Activated T-helper 9 cell treated with anti-CD3 and anti-CD28 coated beads, Interleukin-2, amount 50 U/mL, for 16 hours (primary cell): Measurements from ENCODE around the gene TRAPPC10.
"Not testable (repeated sequence)": the region's sequence is repeated elsewhere in the genome, so short reads cannot be mapped to it uniquely, and the experiment has no call there.

Experiments used
- DNase-seq: peaks from one replicate; pipeline ENCODE4 v3.0.0-alpha.2; 2020; ENCODE audit warnings: low read depth

TRAPPC10 gene

DNA sequence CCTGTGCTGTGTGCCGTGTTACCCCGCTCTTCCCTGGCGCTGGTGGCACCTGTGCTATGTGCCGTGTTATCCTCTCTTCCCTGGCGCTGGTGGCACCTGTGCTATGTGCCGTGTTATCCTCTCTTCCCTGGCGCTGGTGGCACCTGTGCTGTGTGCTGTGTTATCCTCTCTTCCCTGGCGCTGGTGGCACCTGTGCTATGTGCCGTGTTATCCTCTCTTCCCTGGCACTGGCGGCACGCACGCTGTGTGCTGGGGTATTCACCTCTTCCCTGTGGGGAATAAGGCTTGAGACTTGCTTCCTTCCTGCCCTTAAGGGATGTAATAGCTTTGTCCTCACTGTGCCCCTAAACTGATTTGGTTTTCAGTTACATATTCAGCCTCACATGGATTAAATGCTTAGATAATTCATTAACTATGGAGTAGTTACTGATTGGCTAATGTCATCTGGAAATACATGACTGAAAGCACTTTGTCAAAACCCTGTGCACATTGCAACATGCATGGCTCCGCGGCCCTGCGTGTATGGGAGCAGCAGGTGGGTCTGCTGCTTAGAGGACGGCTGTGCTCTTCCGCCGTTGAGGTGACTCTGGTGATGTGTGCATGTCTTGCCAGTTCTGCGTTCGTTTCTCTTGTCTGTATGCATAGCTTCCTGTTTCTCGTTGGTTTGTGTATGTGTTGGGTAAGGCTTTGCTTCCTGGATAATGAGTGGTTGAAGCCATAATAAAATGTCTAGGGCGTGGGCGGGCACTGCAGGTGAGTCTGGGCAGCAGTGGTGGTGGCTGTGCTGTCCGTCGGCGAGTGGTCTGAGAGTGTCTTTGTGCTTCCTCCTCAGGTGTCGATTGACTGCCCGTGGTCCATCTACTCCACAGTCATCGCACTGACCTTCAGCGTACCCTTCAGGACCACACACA, 77.1 kb downstream of the TRAPPC10 start:
- DNase-seq: no peak

GRCh38 chr21:44090325-44090724, 78.2 kb downstream of the TRAPPC10 start:
- no peak for DNase-seq

GRCh38 chr21:44092211-44092610, 80.1 kb downstream of the TRAPPC10 start:
- no peak for DNase-seq

- DNase-seq: no peak
Measured at GRCh38 chr21:44093761-44094160, 81.7 kb downstream of the TRAPPC10 start.

DNA sequence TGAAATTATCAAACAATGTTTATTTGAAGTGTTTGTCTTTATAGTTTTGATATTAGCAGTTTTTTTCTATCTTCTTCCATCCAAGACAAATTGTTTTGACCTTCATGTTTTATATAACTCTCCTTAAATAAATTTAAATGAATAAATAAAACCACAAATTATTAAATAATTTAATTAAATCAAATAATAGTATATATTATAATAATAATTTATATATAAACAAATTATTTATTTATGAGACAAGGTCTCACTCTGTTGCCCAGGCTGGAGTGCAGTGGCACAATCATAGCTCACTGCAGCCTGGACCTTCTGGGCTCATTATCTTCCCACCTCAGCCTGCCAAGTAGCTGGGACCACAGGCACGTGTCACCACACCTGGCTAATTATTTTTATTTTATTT, 82.7 kb downstream of the TRAPPC10 start:
- DNase-seq: no peak

GRCh38 chr21:44098507-44098906, 86.4 kb downstream of the TRAPPC10 start:
- not testable (repeated sequence) for DNase-seq

DNA sequence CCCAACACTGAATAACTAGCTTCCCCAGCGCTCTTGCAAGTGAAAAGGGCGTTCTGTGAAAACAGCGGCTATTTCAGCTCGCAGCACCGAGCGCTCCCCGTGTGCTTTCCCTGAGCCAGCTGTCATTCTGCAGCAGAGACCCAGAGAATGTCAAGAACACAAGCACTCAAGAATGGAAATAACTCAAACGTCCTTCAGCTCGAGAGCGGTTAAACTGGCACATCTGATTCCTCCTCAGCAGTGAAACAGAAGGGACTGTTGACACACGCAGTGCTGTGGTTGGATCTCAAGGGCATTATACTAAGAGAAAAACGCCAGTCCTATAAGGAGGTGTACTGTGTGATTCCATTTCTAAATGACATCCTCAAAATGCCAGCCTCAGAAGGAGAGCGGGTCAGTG, 86.9 kb downstream of the TRAPPC10 start:
- not testable (repeated sequence) for DNase-seq

DNA sequence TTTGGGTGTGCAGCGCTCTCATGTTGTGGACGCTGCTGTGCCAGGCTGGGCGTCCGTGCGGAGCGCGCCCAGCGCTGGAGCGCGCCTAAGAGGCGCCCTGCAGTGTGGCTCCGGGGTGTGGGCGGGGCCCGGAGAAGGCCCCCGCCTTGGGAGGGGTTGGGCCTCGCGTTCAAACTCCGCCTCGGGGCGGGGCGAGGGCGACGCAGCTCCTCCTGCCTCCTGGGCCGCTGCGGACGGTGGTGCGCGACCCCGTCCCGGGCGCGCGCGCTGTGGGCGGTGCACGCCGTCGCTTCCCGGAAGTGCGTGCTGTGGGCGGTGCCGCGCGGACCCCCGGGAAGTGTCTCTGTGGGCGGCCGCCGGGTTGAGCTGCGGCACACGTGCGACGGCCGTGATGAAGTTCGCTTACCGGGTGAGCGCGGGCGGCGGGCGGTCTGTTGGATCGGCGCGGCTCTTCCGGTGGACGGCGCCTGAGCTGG, 95.0 kb downstream of the TRAPPC10 start, which contains the start of gene PWP2:
PWP2 (plus strand) TSS at position 374 of the 476 bp plus-strand sequence; CDS start at position 392, 18 bp downstream.
- DNase-seq: peak; percentile 65

- not testable (repeated sequence) for DNase-seq
Measured at GRCh38 chr21:44107589-44107988, 95.5 kb downstream of the TRAPPC10 start.

DNA sequence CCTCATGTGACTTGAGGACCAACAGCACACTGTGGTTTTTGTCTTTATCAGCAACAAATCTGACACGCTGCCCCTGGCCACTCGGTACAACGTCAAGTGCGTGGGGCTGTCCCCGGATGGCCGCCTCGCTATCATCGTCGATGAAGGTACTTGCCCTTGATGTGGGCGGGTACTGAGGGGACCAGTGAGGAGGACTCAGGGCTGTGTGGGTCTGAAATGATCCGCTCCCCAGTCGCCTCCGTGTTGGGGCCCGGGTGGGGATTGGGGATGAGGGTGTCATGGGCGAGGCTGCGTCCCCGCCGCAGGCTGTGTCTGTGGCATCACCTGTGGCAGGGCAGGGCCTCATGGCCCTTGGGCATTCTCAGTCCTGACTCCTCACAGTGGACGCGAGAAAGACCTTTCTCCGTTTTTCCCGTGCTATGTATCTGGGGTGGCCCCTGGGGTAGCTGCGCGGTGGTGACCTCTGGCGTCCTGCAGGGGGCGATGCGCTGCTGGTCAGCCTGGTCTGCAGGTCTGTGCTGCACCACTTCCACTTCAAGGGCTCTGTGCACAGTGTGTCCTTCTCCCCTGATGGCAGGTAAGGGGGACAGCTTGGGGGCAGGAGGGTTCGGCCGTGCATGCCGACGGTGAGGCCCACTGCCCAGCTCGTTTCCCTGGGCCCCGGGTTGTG, 101.7 kb downstream of the TRAPPC10 start:
- not testable (repeated sequence) for DNase-seq

- not testable (repeated sequence) for DNase-seq
Measured at GRCh38 chr21:44122131-44122530, 110.0 kb downstream of the TRAPPC10 start.

DNA sequence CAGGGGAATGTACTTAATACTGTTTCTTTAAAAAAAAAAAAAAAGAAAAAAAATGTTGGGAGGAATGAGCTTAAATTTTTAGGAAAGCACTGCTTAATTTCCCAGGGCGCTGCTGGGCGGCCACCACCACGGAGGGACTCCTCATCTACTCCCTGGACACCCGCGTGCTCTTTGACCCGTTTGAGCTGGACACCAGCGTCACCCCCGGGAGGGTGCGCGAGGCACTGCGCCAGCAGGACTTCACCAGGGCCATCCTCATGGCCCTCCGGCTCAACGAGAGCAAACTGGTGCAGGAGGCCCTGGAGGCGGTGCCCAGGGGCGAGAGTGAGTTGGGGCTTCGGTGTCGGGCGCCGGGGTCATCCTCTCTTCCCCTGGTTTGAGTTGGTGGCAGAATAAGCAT, 115.7 kb downstream of the TRAPPC10 start:
- not testable (repeated sequence) for DNase-seq

GRCh38 chr21:44133715-44134057, 121.6 kb downstream of the TRAPPC10 start:
- DNase-seq: not testable (repeated sequence)

DNA sequence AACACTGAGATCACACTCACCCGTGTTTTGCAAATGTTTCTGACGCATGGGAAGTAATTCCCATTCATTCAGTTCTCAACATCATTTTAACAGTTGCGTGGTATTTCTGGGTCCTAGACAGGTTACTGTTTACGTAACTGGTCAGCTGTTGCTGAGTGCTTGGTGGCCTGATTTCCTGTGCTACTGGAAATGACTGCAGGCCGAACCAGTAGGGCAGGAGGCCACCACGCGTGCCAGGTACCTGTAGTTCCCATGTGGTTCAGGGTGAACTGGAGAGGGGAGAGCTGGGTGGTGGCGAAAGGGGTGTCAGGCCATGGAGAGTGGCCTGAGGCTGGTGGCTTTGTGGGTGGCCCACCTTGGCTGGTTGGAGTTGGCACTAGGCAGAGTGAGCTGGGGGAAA, 122.6 kb downstream of the TRAPPC10 start:
- not testable (repeated sequence) for DNase-seq

DNA sequence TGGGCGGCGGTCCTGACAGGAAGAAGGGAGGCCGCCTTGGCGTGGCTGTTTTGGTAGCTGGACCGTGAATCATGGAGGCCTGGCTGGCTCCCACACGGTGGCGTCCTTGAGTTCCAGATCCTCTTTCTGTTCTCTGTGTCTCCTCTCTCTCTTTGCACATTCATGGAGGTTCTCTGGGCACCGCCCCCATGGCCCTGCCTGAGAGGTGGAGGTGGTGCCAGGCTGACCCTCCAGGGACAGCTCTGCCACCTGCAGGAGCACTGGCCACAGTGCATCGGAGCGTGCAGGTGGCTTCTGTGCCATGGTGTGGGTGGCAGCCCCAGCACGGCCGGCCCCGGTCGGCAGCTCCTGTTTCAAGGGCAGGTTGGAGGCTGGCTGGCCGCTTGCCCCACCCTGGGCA, 125.9 kb downstream of the TRAPPC10 start:
- peak; percentile 19 for DNase-seq

- DNase-seq: not testable (repeated sequence)
Measured at GRCh38 chr21:44139787-44140551, 127.9 kb downstream of the TRAPPC10 start.

- not testable (repeated sequence) for DNase-seq
Measured at GRCh38 chr21:44140552-44140932, 128.4 kb downstream of the TRAPPC10 start.

DNA sequence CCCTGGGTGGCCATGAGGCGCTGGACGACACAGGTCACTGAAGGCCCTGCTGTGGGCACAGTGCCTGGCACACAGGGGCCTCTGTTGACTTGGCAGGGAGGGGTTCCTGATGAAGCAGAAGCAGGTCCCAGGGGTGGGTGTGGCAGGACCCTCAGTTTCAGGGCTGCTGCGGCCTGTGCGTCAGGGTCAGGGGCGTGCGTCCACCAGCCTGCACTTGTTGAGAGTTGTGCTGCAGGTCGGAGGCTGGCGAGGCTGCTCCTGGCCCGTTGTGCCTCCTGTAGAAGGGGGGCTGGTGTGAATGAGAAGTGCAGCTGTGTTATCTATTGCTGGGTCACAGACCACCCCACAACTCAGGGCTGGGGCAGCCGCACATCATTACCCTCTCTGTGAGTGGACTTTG, 130.4 kb downstream of the TRAPPC10 start:
- DNase-seq: not testable (repeated sequence)

DNA sequence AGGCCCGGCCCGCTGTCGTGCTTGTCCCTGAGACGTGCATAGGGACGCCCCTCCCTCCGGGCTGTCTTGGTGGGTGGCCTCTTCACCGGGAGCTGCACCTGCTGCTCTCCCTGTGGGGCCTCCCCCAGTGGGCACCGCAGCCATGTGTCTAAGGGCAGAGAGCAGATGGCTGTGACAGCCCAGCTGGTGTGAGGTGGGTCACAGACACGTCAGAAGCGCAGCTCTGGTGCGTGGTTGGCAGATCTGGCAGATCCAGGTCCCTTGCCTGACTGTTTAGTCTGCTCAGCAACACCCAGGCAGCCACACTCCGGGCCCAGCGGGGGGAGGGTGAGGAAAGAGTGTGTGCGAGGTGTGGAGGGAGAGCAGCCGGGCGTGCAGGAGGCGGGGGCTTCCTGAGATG, 131.3 kb downstream of the TRAPPC10 start:
- DNase-seq: not testable (repeated sequence)

- DNase-seq: not testable (repeated sequence)
Measured at GRCh38 chr21:44143996-44144395, 131.9 kb downstream of the TRAPPC10 start.

DNA sequence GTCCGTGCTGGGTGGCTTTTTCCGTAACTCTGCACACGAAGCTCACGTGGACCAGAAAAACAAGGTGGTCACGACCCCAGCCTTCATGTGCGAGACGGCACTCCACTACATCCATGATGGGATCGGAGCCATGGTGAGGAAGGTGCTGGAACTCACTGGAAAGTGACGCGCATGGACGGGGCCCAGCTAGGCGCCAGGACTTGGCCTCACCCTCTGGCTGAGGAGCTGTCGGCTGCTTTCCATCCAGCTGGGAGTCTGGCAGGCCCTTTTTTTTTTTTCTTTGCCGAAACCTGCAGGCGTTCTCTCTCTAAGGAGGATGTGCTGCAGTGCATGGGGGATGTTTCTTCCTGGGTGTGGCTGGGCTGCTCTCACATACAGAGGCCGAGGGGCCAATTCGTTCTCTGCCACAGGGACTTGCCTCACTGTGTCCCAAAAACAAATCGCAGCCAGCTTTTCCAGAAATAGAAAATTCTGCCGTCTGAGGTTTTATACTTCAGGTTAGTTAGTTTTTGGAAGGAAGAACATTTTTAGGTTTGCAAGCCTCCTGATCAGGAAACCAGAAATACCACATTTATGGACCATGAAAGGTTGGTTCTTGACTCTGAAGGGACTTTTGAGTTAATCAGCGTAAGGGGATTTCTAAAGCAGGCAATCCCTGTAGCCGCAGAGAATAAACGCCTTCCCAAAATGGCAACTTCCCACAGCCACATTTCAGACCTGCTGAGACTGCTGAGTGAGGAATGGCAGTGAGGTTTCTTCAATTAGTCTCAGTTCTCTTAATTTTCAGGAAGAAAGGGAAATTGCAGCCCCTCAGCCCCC, 132.9 kb downstream of the TRAPPC10 start:
- not testable (repeated sequence) for DNase-seq
